NT2/D1 (cell line): ENCODE data around the gene PKHD1.

ENCODE experiments used
- YY1 ChIP-seq: IDR thresholded peaks from 2 replicates; pipeline ENCODE4 v1.6.1; 2011; ENCODE audit not compliant: insufficient read length, insufficient read depth
- ZNF274 ChIP-seq: IDR thresholded peaks from 2 replicates; pipeline ENCODE4 v1.6.1; 2011; ENCODE audit warnings: mild to moderate bottlenecking, low read depth, low read length

- TF ChIP-seq ZNF274 (no peak), YY1 (no peak)
Observed at GRCh38 chr6:51910851-51911250, 176.6 kb downstream of the PKHD1 start.
